ENCODE results near the gene DEFB125. TPM values are rescaled to one million over a fixed set of nuclear protein-coding genes. Genes with fewer than 3 reads are reported as not detected.

Gene DEFB125
- total RNA-seq, 120 experiments from 2014 or later, result not detected

Other genes with a start within 250 kb of the DEFB125 start
- not detected for gene DEFB126, start 54.9 kb downstream of the DEFB125 start, total RNA-seq
- gene DEFB127, start 69.8 kb downstream of the DEFB125 start, total RNA-seq, result not detected
- gene DEFB128, start 102.0 kb downstream of the DEFB125 start, total RNA-seq, result not detected
- not detected for gene DEFB129, start 139.6 kb downstream of the DEFB125 start, total RNA-seq
- gene DEFB132, start 170.1 kb downstream of the DEFB125 start, total RNA-seq, result not detected
- gene C20orf96, start 203.1 kb downstream of the DEFB125 start, total RNA-seq, result 10 to 100 TPM in 87 of 120 experiments, 1 to 10 TPM in 33; 5.9 to 19.2 (median 12.2) TPM
- 10 to 100 TPM in 119 of 120 experiments, 1 to 10 TPM in 1; 9.8 to 20.7 (median 14.3) TPM for gene ZCCHC3, start 209.9 kb downstream of the DEFB125 start, total RNA-seq
- gene SOX12, start 237.9 kb downstream of the DEFB125 start, total RNA-seq, result 10 to 100 TPM in 119 of 120 experiments, 1 to 10 TPM in 1; 9.9 to 24.9 (median 16.7) TPM